ENCODE data around the gene LENEP.
A peak's percentile ranks its signal among the peaks of the same experiment; 100 is the strongest.

Gene LENEP

GRCh38 chr1:154960446-154961136 is 32.8 kb upstream of the LENEP start:
- DNase-seq = no peak

GRCh38 chr1:154961207-154962155 is 31.9 kb upstream of the LENEP start, which contains the start of gene PYGO2:
TSS of gene PYGO2 (minus strand) at chr1:154961782. CDS start at chr1:154961576, 206 bp downstream.
- DNase-seq = peak; percentile 29 to 96 (median 72)

DNA sequence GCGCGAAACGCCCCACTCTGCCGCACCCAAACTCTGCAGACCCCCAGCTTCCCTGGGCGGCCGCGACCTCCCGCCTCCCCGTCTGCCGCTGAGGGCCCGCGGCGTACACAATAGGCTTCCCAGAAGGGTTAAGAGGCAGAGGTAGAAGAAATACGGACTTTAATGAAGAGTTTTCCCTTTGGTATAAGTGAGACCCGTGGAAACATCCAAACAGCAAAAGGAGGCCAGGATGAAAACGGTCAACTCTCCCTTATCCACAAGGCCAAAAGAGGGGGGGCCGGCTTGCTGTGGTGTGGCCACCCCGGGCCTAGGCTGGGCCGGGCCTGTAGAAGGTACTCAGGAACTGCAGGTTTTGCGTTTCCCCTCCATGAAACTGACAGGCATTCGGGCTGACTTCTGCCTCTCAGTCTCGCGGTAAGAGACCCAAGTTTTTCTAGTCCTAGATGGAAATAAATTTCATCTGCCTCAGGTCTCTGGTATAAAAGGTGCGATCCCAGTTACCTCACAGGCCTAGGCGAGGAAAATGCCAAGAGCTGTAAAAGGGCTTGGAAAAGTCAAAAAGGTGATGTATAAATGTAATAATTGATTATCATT is 31.1 kb upstream of the LENEP start:
- DNase-seq = peak in 7 of 51 donors; percentile 11 to 74 (median 51)

- no peak for DNase-seq
These were observed 30.5 kb upstream of the LENEP start for GRCh38 chr1:154962795-154963330.

- no peak for DNase-seq
These were observed 29.7 kb upstream of the LENEP start for GRCh38 chr1:154963643-154964042.

DNA sequence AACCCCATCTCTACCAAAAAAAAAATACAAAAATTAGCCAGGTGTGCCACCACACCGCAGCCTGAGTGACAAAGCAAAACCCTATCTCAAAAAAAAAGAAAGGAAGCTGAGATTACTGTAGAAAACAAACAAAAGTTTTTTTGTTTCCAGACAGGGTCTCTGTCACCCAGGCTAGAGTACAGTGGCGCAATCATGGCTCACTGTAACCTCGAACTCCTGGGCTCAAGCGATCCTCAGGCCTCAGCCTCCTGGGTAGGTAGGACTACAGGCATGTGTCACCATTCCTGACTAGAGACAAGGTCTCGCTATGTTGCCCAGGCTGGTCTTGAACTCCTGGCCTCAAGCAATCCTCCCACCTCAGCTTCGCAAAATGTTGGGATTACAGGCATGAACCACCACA is 29.0 kb upstream of the LENEP start:
- no peak for DNase-seq

GRCh38 chr1:154966111-154966510 is 27.3 kb upstream of the LENEP start:
- DNase-seq = no peak

DNA sequence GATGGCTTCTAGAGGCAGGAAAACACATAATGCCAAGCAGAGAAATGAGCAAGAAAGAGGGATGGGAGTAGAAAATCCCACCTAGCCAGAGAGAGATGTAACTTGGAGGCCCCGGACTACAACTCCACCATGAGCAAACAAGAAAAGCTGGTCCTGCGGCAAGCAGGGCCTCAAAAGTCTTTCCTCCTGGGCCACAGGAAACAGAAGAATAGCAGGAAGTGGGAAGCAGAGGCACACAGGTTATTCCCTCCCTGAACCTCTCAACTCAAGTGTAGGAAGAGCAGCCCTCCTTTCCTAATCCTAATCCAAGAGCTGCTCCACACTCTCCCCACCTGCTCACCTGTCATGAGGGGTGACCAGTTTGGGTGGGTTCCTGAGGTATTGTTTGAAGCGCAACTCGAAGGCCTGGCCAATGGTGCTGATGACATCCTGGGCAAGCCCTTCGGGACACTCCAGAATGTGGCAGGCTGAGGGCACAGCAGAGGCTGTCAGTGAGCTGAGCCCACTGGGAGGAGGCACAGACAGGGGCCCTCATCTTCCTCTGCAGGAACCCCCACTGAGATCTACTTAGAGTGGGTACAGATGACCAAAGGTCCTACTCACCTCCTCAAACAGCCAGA is 25.9 kb upstream of the LENEP start:
- DNase-seq = no peak

DNA sequence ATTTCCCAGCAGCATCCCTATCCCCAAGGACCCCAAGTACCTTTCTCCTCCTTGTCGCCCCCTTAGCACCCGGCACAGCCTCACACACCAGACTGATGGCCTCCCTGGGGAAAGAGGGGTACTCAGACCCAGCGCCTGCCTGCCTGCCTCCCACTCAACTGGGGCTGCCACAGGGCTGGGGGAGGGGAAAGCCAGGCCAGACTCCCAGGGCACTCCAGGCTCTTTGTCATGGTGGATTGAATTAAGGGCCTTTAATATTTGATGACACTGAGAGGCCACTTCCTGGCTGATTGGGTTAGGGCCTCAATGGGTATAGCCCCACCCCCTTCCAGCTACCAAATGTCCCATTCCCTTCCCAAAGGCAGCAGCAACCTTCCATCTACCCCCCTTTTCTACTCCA is 24.7 kb upstream of the LENEP start:
- no peak for DNase-seq

GRCh38 chr1:154969246-154969645 is 24.1 kb upstream of the LENEP start:
- no peak for DNase-seq

- DNase-seq = peak in 18 of 51 donors; percentile 10 to 53 (median 25)
These were observed 23.4 kb upstream of the LENEP start for GRCh38 chr1:154969860-154970452.

DNA sequence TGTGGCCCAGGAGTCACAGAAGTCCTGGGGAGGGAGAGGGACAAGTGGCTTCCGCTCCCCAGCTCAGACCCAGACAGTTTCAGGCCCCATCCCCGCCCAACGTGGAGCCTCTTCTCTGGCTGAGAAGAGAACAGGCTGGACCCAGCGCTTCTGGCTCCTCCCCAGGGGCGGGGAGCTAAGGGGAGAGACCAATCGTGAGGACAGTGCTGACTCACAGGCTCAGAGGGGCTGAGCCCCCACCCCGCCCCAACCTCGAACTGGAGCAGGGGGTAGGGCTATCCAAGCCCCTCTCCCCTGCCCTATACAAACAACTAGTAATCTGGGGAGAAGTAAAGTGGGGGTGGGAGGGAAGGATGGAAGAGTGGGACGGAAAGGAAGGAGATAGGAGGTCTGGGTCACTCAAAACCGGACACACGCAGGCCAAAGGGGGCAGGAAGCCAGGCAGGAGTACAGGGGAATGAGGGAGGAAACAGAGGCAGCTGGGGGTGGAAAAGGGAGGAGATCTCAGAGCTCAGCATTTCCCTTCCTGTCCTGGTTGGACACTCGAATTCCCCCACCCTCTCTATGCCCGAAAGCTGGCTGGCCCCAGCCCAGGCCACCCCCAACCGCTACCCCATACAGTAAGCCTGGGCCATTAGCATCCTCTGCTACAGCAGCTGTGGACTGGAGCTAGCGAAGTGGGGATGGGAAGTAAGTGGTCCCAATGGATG is 22.6 kb upstream of the LENEP start, which contains the start of gene SHC1:
Gene SHC1, minus strand, starts transcription at position 117 of the 710 bp plus-strand sequence. CDS start 221 bp downstream, outside the sequence.
- peak in 49 of 51 donors; percentile 15 to 94 (median 81) for DNase-seq

GRCh38 chr1:154971341-154971998 is 21.9 kb upstream of the LENEP start:
- peak in 1 of 51 donors; percentile 12 for DNase-seq

DNA sequence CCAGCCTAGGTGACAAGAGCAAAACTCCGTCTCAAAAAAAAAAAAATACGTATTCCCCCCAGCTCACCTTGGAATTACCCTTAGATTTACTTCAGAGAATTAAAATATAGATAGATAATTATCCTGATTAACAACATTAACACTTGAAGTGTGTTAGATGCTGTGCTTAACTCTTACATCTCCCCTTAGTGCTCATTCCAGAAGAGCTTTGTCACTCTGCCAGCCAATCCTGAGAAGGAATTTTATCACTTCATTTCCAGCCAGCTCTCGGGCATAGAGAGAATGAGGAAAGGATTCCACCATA is 21.2 kb upstream of the LENEP start:
- DNase-seq = no peak

DNA sequence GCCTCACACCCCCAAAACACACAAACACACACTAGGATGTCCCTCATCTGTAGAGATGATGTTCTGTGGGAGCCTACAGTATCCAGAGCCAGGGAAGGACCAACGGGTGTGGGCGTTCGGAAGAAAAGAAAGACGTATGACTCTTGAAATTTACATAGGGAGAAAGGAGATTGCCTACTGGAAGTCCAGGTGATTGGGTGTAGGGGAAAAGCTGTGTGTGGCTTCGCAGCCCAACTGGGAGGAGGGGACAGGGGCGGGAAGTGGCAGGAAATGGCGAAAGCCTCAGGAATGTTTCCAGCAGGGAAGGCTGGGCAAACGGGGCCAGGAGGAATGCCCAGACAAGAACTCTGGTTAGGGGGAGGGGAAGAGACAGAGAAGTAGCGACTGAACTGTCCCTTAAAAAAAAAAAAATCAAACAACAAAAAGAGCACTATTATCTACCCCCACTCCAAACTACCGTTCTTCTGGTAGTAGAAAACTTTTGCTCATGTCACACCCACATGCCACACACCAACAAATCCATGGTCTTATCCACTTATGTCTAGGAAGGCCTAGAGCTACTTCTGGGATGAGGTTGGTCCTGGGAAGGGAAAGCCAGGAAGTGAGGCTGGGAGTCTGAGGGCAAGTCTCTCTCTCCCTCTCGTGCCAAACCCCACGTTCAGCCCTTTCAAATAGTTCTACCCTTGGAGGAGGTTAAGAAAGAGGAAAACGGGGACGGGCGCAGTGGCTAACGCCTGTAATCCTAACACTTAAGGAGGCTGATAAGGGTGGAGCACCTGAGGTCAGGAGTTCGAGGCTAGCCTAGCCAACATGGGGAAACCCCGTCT is 20.7 kb upstream of the LENEP start:
- peak in 23 of 51 donors; percentile 6 to 60 (median 28) for DNase-seq

- DNase-seq = peak in 47 of 51 donors; percentile 46 to 86 (median 70)
These were observed 19.9 kb upstream of the LENEP start for GRCh38 chr1:154973344-154974101.

GRCh38 chr1:154974102-154974807 is 19.1 kb upstream of the LENEP start, which contains the start of gene CKS1B:
TSS of gene CKS1B (plus strand) at chr1:154974681. CDS start at chr1:154974746, 65 bp downstream.
- peak; percentile 90 to 100 (median 97) for DNase-seq
